H1 (cell line): ENCODE data around the gene SSBP3. TPM values are rescaled to one million over a fixed set of nuclear protein-coding genes. Genes with fewer than 3 reads are reported as not detected.

Source experiments
- CTCF ChIA-PET: fragments of 300-600 bp; sonication (Branson Sonifier 250); formaldehyde crosslinking; loops from one replicate; lab custom pipeline; 2021; ENCODE audit not compliant: partially characterized antibody; lab: Charles Lee
- POLR2A ChIA-PET: fragments of 300-600 bp; sonication (Branson Sonifier 250); formaldehyde crosslinking; loops from one replicate; lab custom pipeline; 2021; ENCODE audit warnings: inconsistent platforms; ENCODE audit not compliant: partially characterized antibody; lab: Charles Lee
- DNase-seq, 2 experiments: peaks; one replicate each; pipeline versions ENCODE4 v3.0.0 to v3.0.0-alpha.2; 2010 to 2022; ENCODE audit warnings: low spot score in 2 of 2, low read depth in 1 of 2, mixed read lengths in 1 of 2
- FAIRE-seq: peaks from 2 replicates; lab custom pipeline; 2011; peaks lifted over from hg19 to GRCh38; lab: Jason Lieb, UNC
- H2AFZ ChIP-seq: 2 replicates; pipeline ENCODE4 v1.8.1; 2012; ENCODE audit warnings: low read length, inconsistent platforms
- H2AK5ac ChIP-seq: 2 replicates; pipeline ENCODE4 v1.6.1; 2013; ENCODE audit warnings: low read depth, low read length
- H2BK120ac ChIP-seq: replicated peaks from 2 replicates; pipeline ENCODE3; 2013; ENCODE audit warnings: low read depth, low read length, inconsistent platforms
- H2BK12ac ChIP-seq: 2 replicates; pipeline ENCODE4 v1.6.1; 2013; ENCODE audit warnings: low read depth, low read length
- H2BK15ac ChIP-seq: 2 replicates; pipeline ENCODE4 v1.6.1; 2013; ENCODE audit warnings: low read length
- H2BK20ac ChIP-seq: 2 replicates; pipeline ENCODE4 v1.6.1; 2013; ENCODE audit warnings: low read length
- H2BK5ac ChIP-seq: 2 replicates; pipeline ENCODE4 v1.6.1; 2013; ENCODE audit warnings: low read depth, low read length
- H3K14ac ChIP-seq: 2 replicates; pipeline ENCODE4 v1.6.1; 2013; ENCODE audit warnings: inconsistent platforms; ENCODE audit not compliant: insufficient read length
- H3K18ac ChIP-seq: 2 replicates; pipeline ENCODE4 v1.6.1; 2013; ENCODE audit warnings: low read length; ENCODE audit errors: extremely low read depth
- H3K23ac ChIP-seq: 2 replicates; pipeline ENCODE4 v1.6.1; 2013; ENCODE audit warnings: inconsistent platforms; ENCODE audit not compliant: insufficient read length
- H3K23me2 ChIP-seq: 2 replicates; pipeline ENCODE4 v1.6.1; 2013; ENCODE audit warnings: low read depth, low read length
- H3K27ac ChIP-seq: 2 replicates; pipeline ENCODE4 v1.6.1; 2011; ENCODE audit warnings: low read depth, low read length, inconsistent platforms
- H3K27me3 ChIP-seq, 4 experiments: replicated peaks in 1 of 4; 1 replicate in 1 of 4; 2 replicates in 3 of 4; pipeline versions ENCODE4 v1.6.1 to v1.8.1; 2011 to 2013; ENCODE audit warnings: low read length in 3 of 4, mild to moderate bottlenecking in 3 of 4, inconsistent platforms in 2 of 4, mixed read lengths in 2 of 4, moderate library complexity in 1 of 4; ENCODE audit not compliant: control insufficient read depth in 3 of 4, insufficient read depth in 3 of 4; ENCODE audit errors: extremely low read depth in 1 of 4
- H3K36me3 ChIP-seq, 4 experiments: 2 replicates each; pipeline versions ENCODE4 v1.6.1 to v1.8.1; 2011 to 2013; ENCODE audit warnings: mild to moderate bottlenecking in 4 of 4, low read length in 3 of 4, moderate library complexity in 2 of 4, control low read depth in 1 of 4, inconsistent platforms in 1 of 4; ENCODE audit not compliant: insufficient read depth in 4 of 4, control insufficient read depth in 2 of 4
- H3K4ac ChIP-seq: replicated peaks from 2 replicates; pipeline ENCODE3; 2013; ENCODE audit warnings: low read length, low read depth, mixed read lengths, inconsistent platforms; ENCODE audit not compliant: insufficient read length
- H3K4me1 ChIP-seq, 4 experiments: replicated peaks in 1 of 4; 1 replicate in 1 of 4; 2 replicates in 3 of 4; pipeline versions ENCODE4 v1.6.1 to v1.8.1; 2011 to 2013; ENCODE audit warnings: low read length in 3 of 4, inconsistent platforms in 2 of 4, mixed read lengths in 1 of 4; ENCODE audit not compliant: insufficient read depth in 4 of 4, control insufficient read depth in 3 of 4
- H3K4me2 ChIP-seq, 2 experiments: 2 replicates each; pipeline versions ENCODE4 v1.6.1 to v1.8.1; 2011 to 2013; ENCODE audit warnings: low read depth in 2 of 2, low read length in 2 of 2, control low read depth in 1 of 2, inconsistent platforms in 1 of 2, mild to moderate bottlenecking in 1 of 2; ENCODE audit not compliant: insufficient read depth in 1 of 2
- H3K4me3 ChIP-seq, 4 experiments: fragments of 200-600, 300-600 bp in 1 of 4; sonication (generic), shearing (Covaris generic), sonication (Bioruptor Twin) in 1 of 4; 2 replicates each; pipeline versions ENCODE4 v1.5.1 to v1.8.1; 2011 to 2016; ENCODE audit warnings: low read length in 4 of 4, low read depth in 3 of 4, control low read depth in 2 of 4, inconsistent platforms in 2 of 4, mild to moderate bottlenecking in 2 of 4, mixed read lengths in 1 of 4, moderate library complexity in 1 of 4; ENCODE audit not compliant: insufficient read depth in 2 of 4; ENCODE audit errors: extremely low read depth in 1 of 4
- H3K56ac ChIP-seq: replicated peaks from 2 replicates; pipeline ENCODE3; 2013; ENCODE audit warnings: low read depth, mild to moderate bottlenecking, mixed read lengths, low read length, inconsistent platforms; ENCODE audit not compliant: insufficient read length
- H3K79me1 ChIP-seq: 2 replicates; pipeline ENCODE4 v1.6.1; 2013; ENCODE audit warnings: low read depth, low read length, control low read depth
- H3K79me2 ChIP-seq, 2 experiments: 2 replicates each; pipeline versions ENCODE4 v1.6.1 to v1.8.1; 2012 to 2013; ENCODE audit warnings: low read length in 2 of 2, mild to moderate bottlenecking in 2 of 2, inconsistent platforms in 1 of 2; ENCODE audit not compliant: insufficient read depth in 2 of 2, control insufficient read depth in 1 of 2
- H3K9ac ChIP-seq, 4 experiments: replicated peaks in 1 of 4; 1 replicate in 1 of 4; 2 replicates in 3 of 4; pipeline versions ENCODE4 v1.6.1 to v1.8.1; 2011 to 2013; ENCODE audit warnings: low read depth in 3 of 4, low read length in 3 of 4, control low read depth in 2 of 4, mild to moderate bottlenecking in 2 of 4, moderate library complexity in 2 of 4, inconsistent platforms in 1 of 4; ENCODE audit errors: extremely low read depth in 1 of 4
- H3K9me3 ChIP-seq, 2 experiments: 2 replicates each; pipeline versions ENCODE4 v1.6.1 to v1.8.1; 2012 to 2013; ENCODE audit warnings: mild to moderate bottlenecking in 2 of 2, moderate library complexity in 2 of 2, control low read depth in 1 of 2, inconsistent platforms in 1 of 2, low read depth in 1 of 2, low read length in 1 of 2, mixed read lengths in 1 of 2; ENCODE audit not compliant: insufficient read depth in 2 of 2
- H4K20me1 ChIP-seq, 2 experiments: replicated peaks in 1 of 2; 2 replicates each; pipeline versions ENCODE3 to v1.8.1; 2011 to 2013; ENCODE audit warnings: inconsistent platforms in 2 of 2, low read length in 2 of 2, mild to moderate bottlenecking in 1 of 2; ENCODE audit not compliant: insufficient read depth in 2 of 2, control insufficient read depth in 1 of 2
- H4K5ac ChIP-seq: 2 replicates; pipeline ENCODE4 v1.6.1; 2013; ENCODE audit warnings: low read length, low read depth, mixed read lengths, inconsistent platforms; ENCODE audit not compliant: insufficient read length
- H4K8ac ChIP-seq: 2 replicates; pipeline ENCODE4 v1.8.0; 2013; ENCODE audit warnings: mild to moderate bottlenecking, moderate library complexity, low read length, inconsistent platforms; ENCODE audit not compliant: insufficient read depth; ENCODE audit errors: extremely low read depth
- H4K91ac ChIP-seq: replicated peaks from 2 replicates; pipeline ENCODE3; 2013; ENCODE audit warnings: low read length, mixed read lengths, inconsistent platforms; ENCODE audit not compliant: insufficient read length
- CTBP2 ChIP-seq: IDR thresholded peaks from 2 replicates; pipeline ENCODE4 v1.7.0; 2011; ENCODE audit warnings: borderline replicate concordance, mild to moderate bottlenecking, moderate library complexity, mixed read lengths, low read length; ENCODE audit not compliant: insufficient read depth, insufficient read length
- CTCF ChIP-seq, 3 experiments: IDR thresholded peaks; 1 replicate in 2 of 3; 2 replicates in 1 of 3; pipeline versions ENCODE4 v1.5.1 to v1.6.1; 2011; ENCODE audit warnings: low read length in 3 of 3, mild to moderate bottlenecking in 3 of 3, inconsistent platforms in 2 of 3, low read depth in 1 of 3, moderate library complexity in 1 of 3; ENCODE audit not compliant: insufficient read depth in 1 of 3; ENCODE audit errors: control extremely low read depth in 1 of 3
- JUND ChIP-seq: IDR thresholded peaks from 2 replicates; pipeline ENCODE4 v1.6.1; 2011; ENCODE audit warnings: mild to moderate bottlenecking, improper control_type of control experiment, low read length
- POLR2A ChIP-seq, 2 experiments: IDR thresholded peaks; 1 replicate in 1 of 2; 2 replicates in 1 of 2; pipeline ENCODE4 v1.6.1; 2011; ENCODE audit warnings: low read depth in 2 of 2, low read length in 2 of 2, mild to moderate bottlenecking in 2 of 2; ENCODE audit errors: control extremely low read depth in 1 of 2
- RFX5 ChIP-seq: IDR thresholded peaks from 2 replicates; pipeline ENCODE4 v1.6.1; 2011; ENCODE audit warnings: low read depth, low read length, improper control_type of control experiment, borderline replicate concordance
- RNF2 ChIP-seq: fragments of 200-900, 300-1000 bp; sonication (generic); IDR thresholded peaks from 2 replicates; pipeline ENCODE4 v1.7.1; 2016; ENCODE audit warnings: borderline replicate concordance, low read depth, mild to moderate bottlenecking, antibody characterized with exemption, low read length; ENCODE audit not compliant: poor library complexity, severe bottlenecking; ENCODE audit errors: missing control alignments
- SIRT6 ChIP-seq: IDR thresholded peaks from one replicate; pipeline ENCODE4 v1.7.1; 2012; ENCODE audit warnings: low read length, inconsistent platforms
- WGBS, 2 experiments: shearing (Covaris generic) in 1 of 2; methylation state at CpG; one replicate each; pipeline versions ENCODE4 v1.1.6 to v1.1.7; 2013 to 2015; ENCODE audit warnings: low lambda C conversion rate in 2 of 2, mixed read lengths in 2 of 2, inconsistent platforms in 1 of 2, low coverage in 1 of 2, missing lambda C conversion rate in 1 of 2; ENCODE audit not compliant: insufficient replicate concordance in 2 of 2, insufficient coverage in 1 of 2, insufficient read length in 1 of 2; ENCODE audit errors: extremely low coverage in 1 of 2, missing lambda C conversion rate in 1 of 2; 5-methylcytosine and 5-hydroxymethylcytosine counted together
- polyA plus RNA-seq, 7 experiments: library from polyadenylated mRNA; depleted of rRNA in 3 of 7; stranded (reverse) in 5 of 7; unstranded in 2 of 7; fragments of >200 nt in 5 of 7; fragments of 200-250 nt in 2 of 7; gene quantifications; 1 replicate in 5 of 7; 2 replicates in 1 of 7; 4 replicates in 1 of 7; pipeline versions ENCODE4 v1.2.1 to v1.2.3, GENCODE V29; 2011 to 2013; ENCODE audit warnings: missing spikeins in 2 of 7, mixed read lengths in 2 of 7
- total RNA-seq: library from RNA; stranded (reverse); fragmentation: NEBNext Ultra II Directional; extraction: Animal tissue kit (Norgen Biotek cat#: 25700); gene quantifications from 2 replicates; pipeline ENCODE4 v1.2.1, GENCODE V29; 2021

The SSBP3 gene
- total and polyA plus RNA-seq, 2 of the 8 experiments (the other 6 are each of a cell fraction or from before 2014, with no cell fraction given): 99.7 to 133 TPM

DNA sequence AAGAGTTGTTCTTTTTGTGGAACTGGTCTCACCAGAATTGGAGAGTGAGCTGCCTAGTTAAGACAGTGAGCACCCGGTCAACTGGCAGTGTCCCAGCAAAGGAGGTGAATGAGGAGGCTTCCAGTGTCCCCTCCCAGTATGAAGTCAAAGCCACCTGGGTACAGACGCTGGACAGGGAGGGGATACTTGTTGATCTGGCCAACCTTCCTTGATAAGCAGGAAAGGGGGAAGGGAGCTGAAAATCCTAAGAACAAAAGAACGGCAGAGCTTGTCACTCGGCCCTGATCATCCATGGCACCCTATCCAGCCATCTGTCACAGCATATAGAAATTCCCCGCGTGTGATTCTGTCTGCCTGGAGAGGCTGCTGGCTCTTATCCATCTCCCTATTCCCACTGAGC is 91.5 kb downstream of the SSBP3 start:
- H2AK5ac ChIP-seq: no peak overlapping the region
- ChIA-PET POLR2A (interaction anchor here (0.9 to 1.2 kb wide), 6 partner anchors 10 to 92 kb away, joined by 3 to 6 read pairs (median 3); partner anchors contain the start of gene SSBP3), CTCF (interaction anchor here (0.6 to 7.4 kb wide), 14 partner anchors 9 to 175 kb away, joined by 3 to 63 read pairs (median 4); no protein-coding TSS in a partner anchor)
- peaks cover 12 to 64% of the 10 kb centered on the region in 2 experiments for H3K79me2 ChIP-seq
- no peak overlapping the region for H2AFZ ChIP-seq
- no peak overlapping the region for H3K9ac ChIP-seq
- no peaks in the 10 kb centered on the region for H3K23me2 ChIP-seq
- H3K79me1 ChIP-seq: peaks cover 14% of the 10 kb centered on the region
- no peaks in the 10 kb centered on the region; a peak in 1 of 8 replicates for H3K36me3 ChIP-seq
- no peak for TF ChIP-seq RFX5
- no peak for TF ChIP-seq CTCF (IDR thresholded peaks at IDR 0.05; ENCODE audit: control extremely low read depth in 1 of 3, insufficient read depth in 1 of 3, low read depth in 1 of 3, low read length in 3 of 3)
- no peak for TF ChIP-seq POLR2A (IDR thresholded peaks at IDR 0.05; ENCODE audit: control extremely low read depth in 1 of 2, low read depth in 2 of 2, low read length in 2 of 2)
- TF ChIP-seq CTBP2: no peak
- no peak for TF ChIP-seq JUND
- no peak for TF ChIP-seq RNF2
- TF ChIP-seq SIRT6: no peak
- peak overlapping the region; percentile 58 for H2BK5ac ChIP-seq
- DNase-seq (no peak), FAIRE-seq (no peak)
- H3K56ac ChIP-seq: no peak overlapping the region
- no peak overlapping the region for H3K4ac ChIP-seq
- no peak overlapping the region; the same call in 1 of the 2 replicates for H2BK15ac ChIP-seq
- H2BK20ac ChIP-seq: no peak overlapping the region
- H3K4me2 ChIP-seq: 0 out of 4 replicates have a peak overlapping the region, but pooled peaks of 1 of the 2 experiments have one; percentile 21
- no peak overlapping the region for H2BK120ac ChIP-seq
- no peak overlapping the region for H3K23ac ChIP-seq
- peaks cover 7 to 20% of the 10 kb centered on the region in 2 experiments for H4K20me1 ChIP-seq
- no peak overlapping the region for H3K4me3 ChIP-seq
- peaks cover 23 to 34% (median 27%) of the 10 kb centered on the region in 4 experiments for H3K4me1 ChIP-seq
- H3K9me3 ChIP-seq: no peaks in the 10 kb centered on the region
- H4K91ac ChIP-seq: no peak overlapping the region
- H3K18ac ChIP-seq: 0 out of 2 replicates have a peak overlapping the region, but pooled peaks have one; percentile 1
- H3K27ac ChIP-seq: no peak overlapping the region
- 70% methylated on average over 6 of the region's 6 CpGs; no CpG with 5 or more reads in 1 of the 2 experiments for WGBS, 2 experiments
- H3K27me3 ChIP-seq: no peaks in the 10 kb centered on the region
- no peak overlapping the region; the same call in 1 of the 2 replicates for H4K8ac ChIP-seq
- no peak overlapping the region for H2BK12ac ChIP-seq
- no peak overlapping the region for H3K14ac ChIP-seq
- H4K5ac ChIP-seq: no peak overlapping the region
